GM12875 (cell line): ENCODE data around the gene BCOR.

Experiments used
- H3K4me3 ChIP-seq: one replicate; pipeline ENCODE4 v1.5.1; 2011; ENCODE audit warnings: low read depth, low read length, control low read depth
- TF ChIP-seq, protein P1 (sequence below): IDR thresholded peaks from 2 replicates; pipeline ENCODE4 v1.5.1; 2011; ENCODE audit warnings: low read depth, mild to moderate bottlenecking, control low read depth, inconsistent platforms, low read length, moderate library complexity, borderline replicate concordance; ENCODE audit not compliant: insufficient read depth

Gene BCOR

GRCh38 chrX:40095583-40096394, 2.0 kb downstream of the BCOR start:
- peak overlapping the region; percentile 57 for H3K4me3 ChIP-seq
- TF ChIP-seq, protein P1, sequence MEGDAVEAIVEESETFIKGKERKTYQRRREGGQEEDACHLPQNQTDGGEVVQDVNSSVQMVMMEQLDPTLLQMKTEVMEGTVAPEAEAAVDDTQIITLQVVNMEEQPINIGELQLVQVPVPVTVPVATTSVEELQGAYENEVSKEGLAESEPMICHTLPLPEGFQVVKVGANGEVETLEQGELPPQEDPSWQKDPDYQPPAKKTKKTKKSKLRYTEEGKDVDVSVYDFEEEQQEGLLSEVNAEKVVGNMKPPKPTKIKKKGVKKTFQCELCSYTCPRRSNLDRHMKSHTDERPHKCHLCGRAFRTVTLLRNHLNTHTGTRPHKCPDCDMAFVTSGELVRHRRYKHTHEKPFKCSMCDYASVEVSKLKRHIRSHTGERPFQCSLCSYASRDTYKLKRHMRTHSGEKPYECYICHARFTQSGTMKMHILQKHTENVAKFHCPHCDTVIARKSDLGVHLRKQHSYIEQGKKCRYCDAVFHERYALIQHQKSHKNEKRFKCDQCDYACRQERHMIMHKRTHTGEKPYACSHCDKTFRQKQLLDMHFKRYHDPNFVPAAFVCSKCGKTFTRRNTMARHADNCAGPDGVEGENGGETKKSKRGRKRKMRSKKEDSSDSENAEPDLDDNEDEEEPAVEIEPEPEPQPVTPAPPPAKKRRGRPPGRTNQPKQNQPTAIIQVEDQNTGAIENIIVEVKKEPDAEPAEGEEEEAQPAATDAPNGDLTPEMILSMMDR, result no peak

GRCh38 chrX:40094900-40095582, 2.7 kb downstream of the BCOR start:
- H3K4me3 ChIP-seq, result peak overlapping the region; percentile 57
- TF ChIP-seq, protein P1, result no peak

- TF ChIP-seq, protein P1, result no peak
- H3K4me3 ChIP-seq, result peak overlapping the region; percentile 30
Observed at GRCh38 chrX:40094041-40094899, 3.5 kb downstream of the BCOR start.

- H3K4me3 ChIP-seq, result no peak overlapping the region
- TF ChIP-seq, protein P1, result no peak
Observed at GRCh38 chrX:40093586-40093985, 4.2 kb downstream of the BCOR start.

- no peak overlapping the region for H3K4me3 ChIP-seq
- TF ChIP-seq, protein P1, result no peak
Observed at GRCh38 chrX:40092808-40093435, 4.8 kb downstream of the BCOR start.

DNA sequence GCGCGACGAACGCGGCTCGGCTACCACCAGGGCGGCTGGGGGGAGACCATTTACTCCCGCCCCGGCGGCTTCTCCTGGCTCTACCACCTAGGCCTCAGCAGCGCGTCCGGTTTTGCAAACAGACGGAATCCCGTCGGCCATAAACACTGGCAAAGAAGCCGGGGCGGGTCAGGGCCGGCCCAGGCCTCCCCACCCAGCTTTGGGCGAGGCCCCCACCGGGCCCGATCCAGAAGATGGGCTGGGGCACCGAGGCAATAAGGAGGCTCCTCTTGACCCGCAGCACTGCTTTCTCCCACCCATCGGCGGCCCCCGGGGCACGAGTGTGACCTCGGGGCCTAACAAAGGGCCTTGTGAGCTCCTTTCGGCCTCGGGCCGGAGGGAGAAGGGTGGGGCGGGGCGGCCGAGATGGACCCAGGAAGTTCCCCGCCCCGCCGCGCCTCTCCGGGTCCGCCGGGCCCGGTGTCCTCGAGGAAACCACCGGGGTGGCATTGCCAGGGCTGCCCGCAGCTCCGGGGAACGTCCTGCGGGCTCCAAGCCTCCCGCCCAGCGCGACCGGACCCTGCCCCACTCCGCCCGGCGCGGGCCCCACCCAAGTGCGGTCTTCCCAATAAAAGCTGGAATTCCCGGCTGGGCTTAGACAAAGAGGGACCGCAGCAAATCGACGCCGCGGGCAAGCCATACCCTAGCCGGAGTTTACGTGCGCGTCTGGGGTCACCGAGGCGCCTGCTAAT, 5.9 kb downstream of the BCOR start:
- TF ChIP-seq, protein P1, result no peak
- H3K4me3 ChIP-seq, result no peak overlapping the region
